ENCODE measurements around the gene NHSL2.

- TF ChIP-seq GATA3 (IDR thresholded peaks at IDR 0.05; ENCODE audit: low read depth, low read length) (no peak), GATA2 (IDR thresholded peaks at IDR 0.05; ENCODE audit: low read depth, low read length) (no peak)
Measured at GRCh38 chrX:72182924-72183323, 272.3 kb downstream of the NHSL2 start.
